Left ventricle myocardium superior (tissue), 1 donor: ENCODE results near the gene CKLF. TPM values are rescaled to one million over a fixed set of nuclear protein-coding genes. Genes with fewer than 3 reads are reported as not detected.
A peak's percentile ranks its signal among the peaks of the same experiment; 100 is the strongest.
"Not testable (repeated sequence)": the region's sequence is repeated elsewhere in the genome, so short reads cannot be mapped to it uniquely, and the experiment has no call there.

ENCODE experiments used
- ATAC-seq: fragments of 200-7000 bp; cut with Tn5 transposase; one replicate; pipeline ENCODE4 v1.9.1; 2020; ENCODE audit warnings: mild to moderate bottlenecking, moderate library complexity
- DNase-seq: peaks from one replicate; pipeline ENCODE4 v3.0.0-alpha.2; 2020
- intact Hi-C: fragments of 100-400 bp; cut with micrococcal nuclease; formaldehyde crosslinking; loops from one replicate; pipeline ENCODE4 v1.11.0; 2022
- total RNA-seq: library from RNA; stranded (reverse); fragmentation: NEBNext Ultra II Directional; extraction: Animal tissue kit (Norgen Biotek cat#: 25700); gene quantifications from one replicate; pipeline ENCODE4 v1.2.1, GENCODE V29; 2021
- donor health status: DM: no; HTN: yes; CAD: no; lungs with severe emphysema.

CKLF gene
- total RNA-seq, 1 donor from 2014 or later = 9.1 TPM

GRCh38 chr16:66585481-66586239, 33.3 kb downstream of the CKLF start:
- DNase-seq (no peak), ATAC-seq (peak; percentile 68)
- intact Hi-C loops = loop anchor here (10.0 kb wide), 1 partner anchor 181 kb away; no protein-coding TSS in a partner anchor

GRCh38 chr16:66587881-66588600, 35.7 kb downstream of the CKLF start:
- intact Hi-C loops = loop anchor here (10.0 kb wide), 1 partner anchor 183 kb away; no protein-coding TSS in a partner anchor
- ATAC-seq = no peak
- no peak for DNase-seq

GRCh38 chr16:66588981-66589713, 36.8 kb downstream of the CKLF start:
- ATAC-seq = peak; percentile 78
- intact Hi-C loops = loop anchor here (10.0 kb wide), 1 partner anchor 184 kb away; no protein-coding TSS in a partner anchor
- DNase-seq = peak; percentile 57

GRCh38 chr16:66590322-66590721, 37.9 kb downstream of the CKLF start:
- ATAC-seq (no peak), DNase-seq (no peak)
- intact Hi-C loops = no loop called here

- intact Hi-C loops = no loop called here
- ATAC-seq = no peak
- DNase-seq = no peak
Observed at GRCh38 chr16:66591018-66591417, 38.6 kb downstream of the CKLF start.

- ATAC-seq (no peak), DNase-seq (no peak)
- intact Hi-C loops = no loop called here
Observed at GRCh38 chr16:66592241-66592640, 39.9 kb downstream of the CKLF start.

GRCh38 chr16:66592814-66593213, 40.4 kb downstream of the CKLF start:
- intact Hi-C loops = no loop called here
- ATAC-seq = no peak

GRCh38 chr16:66594739-66595138, 42.4 kb downstream of the CKLF start:
- intact Hi-C loops = no loop called here
- no peak for DNase-seq
- no peak for ATAC-seq

More at GRCh38 chr16:66592814-66593213, 40.4 kb downstream of the CKLF start:
- DNase-seq = no peak

- intact Hi-C loops = not testable (repeated sequence)
Observed at GRCh38 chr16:66596559-66596958, 44.2 kb downstream of the CKLF start.

GRCh38 chr16:66596986-66597848, 44.8 kb downstream of the CKLF start:
- DNase-seq = no peak
- no peak for ATAC-seq
- intact Hi-C loops = no loop called here

More at GRCh38 chr16:66596559-66596958, 44.2 kb downstream of the CKLF start:
- not testable (repeated sequence) for ATAC-seq, DNase-seq

GRCh38 chr16:66598111-66598510, 45.7 kb downstream of the CKLF start:
- intact Hi-C loops = no loop called here
- ATAC-seq (no peak), DNase-seq (no peak)

- intact Hi-C loops = no loop called here
- no peak for ATAC-seq
Observed at GRCh38 chr16:66599726-66600125, 47.4 kb downstream of the CKLF start.

GRCh38 chr16:66600477-66600876, 48.1 kb downstream of the CKLF start:
- DNase-seq (no peak), ATAC-seq (no peak)
- intact Hi-C loops = no loop called here

More at GRCh38 chr16:66599726-66600125, 47.4 kb downstream of the CKLF start:
- DNase-seq = no peak

- no peak for ATAC-seq
- intact Hi-C loops = no loop called here
- DNase-seq = no peak
Observed at GRCh38 chr16:66601471-66601870, 49.1 kb downstream of the CKLF start.

GRCh38 chr16:66603537-66604375, 51.4 kb downstream of the CKLF start:
- intact Hi-C loops = no loop called here
- ATAC-seq = peak; percentile 49
- DNase-seq = peak; percentile 80

- peak; percentile 67 for ATAC-seq
- intact Hi-C loops = no loop called here
Observed at GRCh38 chr16:66604376-66605176, 52.2 kb downstream of the CKLF start, which contains the start of gene CMTM3. Gene CMTM3 (plus strand): TSS chr16:66604704. CDS start chr16:66604806, 102 bp downstream.

More at GRCh38 chr16:66604376-66605176, 52.2 kb downstream of the CKLF start, which contains the start of gene CMTM3:
- peak; percentile 85 for DNase-seq
